GM19351 (cell line): ENCODE measurements around the gene PSMC4.

Experiments used
- ATAC-seq: cut with Tn5 transposase; IDR thresholded peaks from one replicate; pipeline ENCODE4 v1.9.1; 2021; ENCODE audit warnings: mild to moderate bottlenecking, moderate library complexity; ENCODE audit not compliant: unreplicated experiment

Gene PSMC4

DNA sequence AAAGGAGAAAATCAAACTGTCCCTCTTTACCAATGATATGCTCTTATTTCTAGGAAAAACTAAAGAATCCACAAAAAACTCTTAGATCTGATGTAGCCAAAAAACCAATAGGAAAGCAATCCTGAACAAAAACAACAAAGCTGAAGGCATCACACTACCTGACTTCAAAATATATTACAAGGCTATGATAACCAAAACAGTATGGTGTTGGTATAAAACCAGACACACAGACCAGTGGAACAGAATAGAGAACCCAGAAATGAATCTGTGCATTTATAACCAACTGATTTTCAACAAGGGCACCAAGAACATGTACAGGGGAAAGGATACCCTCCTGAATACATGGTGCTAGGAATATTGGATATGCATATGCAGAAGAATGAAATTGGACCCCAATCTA lies 16.2 kb downstream of the PSMC4 start:
- ATAC-seq: no peak

GRCh38 chr19:39987596-39987995 lies 16.6 kb downstream of the PSMC4 start:
- no peak for ATAC-seq

DNA sequence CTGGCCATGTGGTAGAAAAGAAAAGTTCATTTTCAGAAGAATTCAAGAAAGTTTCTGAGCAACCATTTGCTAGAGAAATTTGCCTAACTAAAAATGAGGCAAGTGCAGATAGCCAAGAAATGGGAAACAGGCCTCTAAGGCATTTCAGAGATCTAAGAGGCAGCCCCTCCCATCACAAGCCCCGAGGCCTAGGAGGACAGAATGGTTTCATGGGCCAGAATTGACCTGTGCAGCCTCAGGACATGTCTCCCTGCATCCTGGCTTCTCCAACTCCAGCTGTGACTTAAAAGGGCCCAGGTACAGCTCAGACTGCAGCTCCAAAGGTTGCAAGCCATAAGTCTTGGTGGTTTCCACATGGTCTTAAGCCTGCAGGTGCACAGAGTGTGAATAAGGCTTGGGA lies 22.6 kb downstream of the PSMC4 start:
- no peak for ATAC-seq

DNA sequence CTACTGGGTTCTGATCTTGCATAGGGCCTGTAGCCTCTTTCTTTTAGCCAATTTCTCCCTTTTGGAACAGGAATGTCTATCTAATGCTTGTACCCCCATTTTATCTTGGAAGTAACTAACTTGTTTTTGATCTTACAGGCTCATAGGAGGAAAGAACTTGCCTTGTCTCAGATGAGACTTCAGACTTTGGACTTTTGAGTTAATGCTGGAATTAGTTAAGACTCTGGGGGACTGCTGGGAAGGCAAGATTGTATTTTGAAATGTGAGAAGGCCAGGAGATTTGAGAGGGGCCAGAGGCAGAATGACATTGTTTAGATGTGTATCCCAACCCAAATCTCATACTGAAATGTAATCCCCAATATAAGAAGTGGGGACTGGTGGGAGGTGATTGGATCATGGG lies 23.4 kb downstream of the PSMC4 start:
- no peak for ATAC-seq

- no peak for ATAC-seq
Measured at GRCh38 chr19:39995794-39996193, 24.8 kb downstream of the PSMC4 start.

DNA sequence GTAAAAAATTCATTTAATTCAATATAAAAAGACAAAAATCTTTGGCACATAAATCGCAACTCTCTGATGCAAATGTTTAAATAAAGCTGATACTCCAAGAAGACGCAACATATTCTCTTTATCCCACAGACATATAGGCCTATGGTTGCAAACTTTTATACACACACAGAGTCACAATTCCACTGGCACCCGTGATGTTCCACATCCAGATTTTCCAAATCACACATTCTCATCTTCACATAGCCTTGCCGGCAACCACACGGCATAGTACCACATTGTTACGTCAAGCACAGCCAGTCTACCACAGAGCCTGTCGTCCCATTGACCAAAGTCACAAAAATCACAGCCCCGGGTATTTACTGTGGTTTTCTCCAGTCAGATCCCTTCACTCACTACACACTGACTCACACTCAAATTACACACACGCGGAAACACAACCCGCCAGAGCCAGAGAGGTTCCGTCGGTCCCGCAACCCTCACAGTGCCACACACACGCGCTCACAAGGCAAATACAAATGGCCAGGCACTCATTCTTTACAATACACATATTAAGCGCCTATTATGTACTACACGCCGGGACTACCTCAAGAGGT lies 25.3 kb downstream of the PSMC4 start:
- ATAC-seq: peak; percentile 26

- ATAC-seq: peak; percentile 82
Measured at GRCh38 chr19:39996811-39997637, 26.1 kb downstream of the PSMC4 start, which contains the start of gene ZNF546. TSS of gene ZNF546 (plus strand) at chr19:39997060. CDS start at chr19:39998327, 1,267 bp downstream.

- ATAC-seq: no peak
Measured at GRCh38 chr19:39997638-39998216, 26.8 kb downstream of the PSMC4 start.

GRCh38 chr19:39998501-39998900 lies 27.5 kb downstream of the PSMC4 start:
- no peak for ATAC-seq

GRCh38 chr19:40005691-40006272 lies 34.8 kb downstream of the PSMC4 start:
- no peak for ATAC-seq

GRCh38 chr19:40006273-40006691 lies 35.3 kb downstream of the PSMC4 start:
- ATAC-seq: no peak

DNA sequence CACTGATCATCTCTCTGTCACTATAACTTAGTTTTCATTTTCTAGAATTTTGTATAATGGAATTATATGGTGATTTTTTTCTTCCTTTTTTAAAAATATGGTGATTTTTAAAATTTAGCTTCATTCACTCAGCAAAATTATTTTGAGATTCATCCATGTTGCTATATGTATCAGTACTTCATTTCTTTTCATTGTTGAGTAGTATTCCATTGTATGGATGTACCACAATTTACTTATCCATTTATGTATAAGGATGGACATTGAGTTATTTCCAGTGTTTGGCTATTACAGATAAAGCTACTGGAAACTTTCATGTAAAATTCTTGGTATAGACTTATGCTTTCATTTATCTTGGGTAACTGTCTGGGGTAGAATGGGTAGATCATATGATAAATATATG lies 38.7 kb downstream of the PSMC4 start:
- ATAC-seq: no peak

GRCh38 chr19:40013991-40014390 lies 43.0 kb downstream of the PSMC4 start:
- ATAC-seq: no peak

DNA sequence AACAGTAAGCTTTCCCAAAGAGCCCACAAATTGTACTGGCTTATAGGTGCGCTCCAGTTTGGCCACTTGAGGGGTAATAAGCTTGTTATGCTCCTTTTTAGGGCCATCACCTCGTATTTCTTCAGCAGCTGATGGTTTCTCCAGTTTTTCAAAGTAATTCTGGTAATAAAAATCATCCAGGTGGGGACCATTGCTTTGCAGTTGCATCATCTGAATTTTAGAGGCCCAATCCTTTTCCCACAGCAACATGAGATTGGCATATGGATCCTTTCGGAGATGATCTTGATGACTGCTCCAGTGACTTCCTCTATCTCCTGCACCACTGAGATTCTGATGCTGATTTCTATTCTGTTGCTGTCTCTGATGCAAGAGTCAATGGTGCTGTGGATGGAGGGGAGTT lies 53.0 kb downstream of the PSMC4 start:
- no peak for ATAC-seq

GRCh38 chr19:40025938-40026596 lies 55.1 kb downstream of the PSMC4 start:
- no peak for ATAC-seq

DNA sequence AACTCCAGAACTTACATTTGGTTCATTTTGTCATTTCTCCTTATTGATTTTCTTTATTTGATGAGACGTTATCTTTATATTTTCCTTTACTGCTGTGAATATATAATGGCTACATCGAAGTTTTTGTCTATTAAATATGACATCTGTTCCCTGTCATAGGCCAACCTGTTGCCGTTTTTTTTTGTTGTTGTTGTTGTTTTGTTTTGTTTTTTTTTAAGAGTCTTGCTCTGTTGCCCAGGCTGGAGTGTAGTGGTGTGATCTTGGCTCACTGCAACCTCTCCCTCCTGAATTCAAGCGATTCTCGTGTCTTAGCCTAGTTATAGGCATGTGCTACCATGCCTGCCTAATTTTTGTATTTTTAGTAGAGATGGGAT lies 55.6 kb downstream of the PSMC4 start:
- no peak for ATAC-seq
